ENCODE data around the gene CD2AP.

GRCh38 chr6:47670851-47671250, 193.3 kb downstream of the CD2AP start:
- TF ChIP-seq CTCF (IDR thresholded peaks at IDR 0.05; ENCODE audit: poor library complexity) (no peak), EZH2 (IDR thresholded peaks at IDR 0.05; ENCODE audit: borderline replicate concordance) (no peak)
